ENCODE data around the gene ZNF799. TPM values are rescaled to one million over a fixed set of nuclear protein-coding genes. Genes with fewer than 3 reads are reported as not detected.
"Not testable (repeated sequence)": the region's sequence is repeated elsewhere in the genome, so short reads cannot be mapped to it uniquely, and the experiment has no call there.

Gene ZNF799
- total and polyA plus RNA-seq, 4 donors: 2.4 to 7.6 (median 4.6) TPM

GRCh38 chr19:12365236-12366162, 35.6 kb downstream of the ZNF799 start, which contains the start of gene ZNF442:
ZNF442 (minus strand) TSS chr19:12365683; CDS start chr19:12363631, 2,052 bp downstream.
- no peaks in the 10 kb centered on the region for H3K9me3 ChIP-seq (ENCODE audit: control insufficient read depth, low read length)

GRCh38 chr19:12364391-12365235, 36.5 kb downstream of the ZNF799 start:
- DNase-seq: peak; percentile 51 to 75

More at GRCh38 chr19:12365236-12366162, 35.6 kb downstream of the ZNF799 start, which contains the start of gene ZNF442:
- WGBS, 2 donors: 0% methylated on average over 43 to 51 of the region's 51 CpGs
- no peaks in the 10 kb centered on the region for H3K36me3 ChIP-seq (ENCODE audit: control insufficient read depth in 1 of 2, insufficient read depth in 2 of 2, low read length in 1 of 2)
- intact Hi-C loops (cut with DNase I): loop anchor here (1.0 to 5.0 kb wide), 3 partner anchors 32 to 71 kb away; partner anchors contain the start of genes ZNF563 (in 2 of the 2) and ZNF44 (in 1 of the 2)
- H3K27me3 ChIP-seq (ENCODE audit: control insufficient read depth in 1 of 2, insufficient read depth in 2 of 2, low read length in 1 of 2): no peaks in the 10 kb centered on the region
- peak within 1 kb of the TSS; percentile 84 to 91 for H3K27ac ChIP-seq (ENCODE audit: low read depth in 1 of 2, low read length in 2 of 2)
- H3K4me3 ChIP-seq (ENCODE audit: low read length in 2 of 2): peak within 1 kb of the TSS; percentile 78 to 79
- no peaks in the 10 kb centered on the region for H3K4me1 ChIP-seq (ENCODE audit: control insufficient read depth in 1 of 2, insufficient read depth in 2 of 2, low read length in 2 of 2)
- ATAC-seq (ENCODE audit: low FRiP score): peak; percentile 98
- DNase-seq: peak; percentile 97 to 98

GRCh38 chr19:12362236-12362635, 38.8 kb downstream of the ZNF799 start:
- H3K27ac ChIP-seq (ENCODE audit: low read depth in 1 of 2, low read length in 2 of 2); H3K36me3 ChIP-seq (ENCODE audit: control insufficient read depth in 1 of 2, insufficient read depth in 2 of 2, low read length in 1 of 2); H3K27me3 ChIP-seq (ENCODE audit: control insufficient read depth in 1 of 2, insufficient read depth in 2 of 2, low read length in 1 of 2); H3K4me1 ChIP-seq (ENCODE audit: control insufficient read depth in 1 of 2, insufficient read depth in 2 of 2, low read length in 2 of 2); intact Hi-C loops (cut with DNase I); H3K9me3 ChIP-seq (ENCODE audit: control insufficient read depth, low read length); ATAC-seq (ENCODE audit: low FRiP score); H3K4me3 ChIP-seq (ENCODE audit: low read length in 2 of 2); DNase-seq: not testable (repeated sequence)
- WGBS, 2 donors: 95 to 96% methylated on average over 24 to 30 of the region's 30 CpGs

More at GRCh38 chr19:12364391-12365235, 36.5 kb downstream of the ZNF799 start:
- intact Hi-C loops (cut with DNase I): loop anchor here (1.0 to 5.0 kb wide), 3 partner anchors 31 to 70 kb away; partner anchors contain the start of genes ZNF563 (in 2 of the 2) and ZNF44 (in 1 of the 2)
- peak overlapping the region; percentile 78 to 79 for H3K4me3 ChIP-seq (ENCODE audit: low read length in 2 of 2)
- no peaks in the 10 kb centered on the region for H3K4me1 ChIP-seq (ENCODE audit: control insufficient read depth in 1 of 2, insufficient read depth in 2 of 2, low read length in 2 of 2)
- 2% methylated on average over 28 of the region's 28 CpGs for WGBS, 2 donors
- H3K9me3 ChIP-seq (ENCODE audit: control insufficient read depth, low read length): no peaks in the 10 kb centered on the region
- ATAC-seq (ENCODE audit: low FRiP score): peak; percentile 17
- H3K27ac ChIP-seq (ENCODE audit: low read depth in 1 of 2, low read length in 2 of 2): peak overlapping the region; percentile 78 to 84
- H3K27me3 ChIP-seq (ENCODE audit: control insufficient read depth in 1 of 2, insufficient read depth in 2 of 2, low read length in 1 of 2): no peaks in the 10 kb centered on the region
- H3K36me3 ChIP-seq (ENCODE audit: control insufficient read depth in 1 of 2, insufficient read depth in 2 of 2, low read length in 1 of 2): no peaks in the 10 kb centered on the region

GRCh38 chr19:12353375-12353774, 47.7 kb downstream of the ZNF799 start:
- peaks cover 15% of the 10 kb centered on the region for H3K9me3 ChIP-seq (ENCODE audit: control insufficient read depth, low read length)
- H3K36me3 ChIP-seq (ENCODE audit: control insufficient read depth in 1 of 2, insufficient read depth in 2 of 2, low read length in 1 of 2): peaks cover 12 to 18% of the 10 kb centered on the region in 2 donors
- intact Hi-C loops (cut with DNase I): no loop called here
- no peak overlapping the region for H3K27ac ChIP-seq (ENCODE audit: low read depth in 1 of 2, low read length in 2 of 2)
- 94 to 98% methylated on average over 4 of the region's 4 CpGs for WGBS, 2 donors
- no peaks in the 10 kb centered on the region for H3K4me1 ChIP-seq (ENCODE audit: control insufficient read depth in 1 of 2, insufficient read depth in 2 of 2, low read length in 2 of 2)
- no peak for ATAC-seq (ENCODE audit: low FRiP score)
- DNase-seq: no peak
- H3K27me3 ChIP-seq (ENCODE audit: control insufficient read depth in 1 of 2, insufficient read depth in 2 of 2, low read length in 1 of 2): no peaks in the 10 kb centered on the region
- H3K4me3 ChIP-seq (ENCODE audit: low read length in 2 of 2): no peak overlapping the region

- no peaks in the 10 kb centered on the region for H3K27me3 ChIP-seq (ENCODE audit: control insufficient read depth in 1 of 2, insufficient read depth in 2 of 2, low read length in 1 of 2)
- DNase-seq (no peak), ATAC-seq (ENCODE audit: low FRiP score) (no peak)
- 96 to 98% methylated on average over 5 of the region's 5 CpGs for WGBS, 2 donors
- peaks cover 17% of the 10 kb centered on the region for H3K9me3 ChIP-seq (ENCODE audit: control insufficient read depth, low read length)
- no peaks in the 10 kb centered on the region for H3K4me1 ChIP-seq (ENCODE audit: control insufficient read depth in 1 of 2, insufficient read depth in 2 of 2, low read length in 2 of 2)
- peaks cover 12 to 23% of the 10 kb centered on the region in 2 donors for H3K36me3 ChIP-seq (ENCODE audit: control insufficient read depth in 1 of 2, insufficient read depth in 2 of 2, low read length in 1 of 2)
- no peak overlapping the region for H3K4me3 ChIP-seq (ENCODE audit: low read length in 2 of 2)
- intact Hi-C loops (cut with DNase I): no loop called here
- no peak overlapping the region for H3K27ac ChIP-seq (ENCODE audit: low read depth in 1 of 2, low read length in 2 of 2)
These were observed 50.2 kb downstream of the ZNF799 start for GRCh38 chr19:12350890-12351197.

GRCh38 chr19:12350185-12350889, 50.7 kb downstream of the ZNF799 start:
- DNase-seq: no peak
- no peaks in the 10 kb centered on the region for H3K27me3 ChIP-seq (ENCODE audit: control insufficient read depth in 1 of 2, insufficient read depth in 2 of 2, low read length in 1 of 2)
- peaks cover 17% of the 10 kb centered on the region for H3K9me3 ChIP-seq (ENCODE audit: control insufficient read depth, low read length)
- no peak overlapping the region for H3K27ac ChIP-seq (ENCODE audit: low read depth in 1 of 2, low read length in 2 of 2)
- H3K4me3 ChIP-seq (ENCODE audit: low read length in 2 of 2): no peak overlapping the region
- intact Hi-C loops (cut with DNase I): no loop called here
- WGBS, 2 donors: 98% methylated on average over 8 of the region's 8 CpGs
- no peak for ATAC-seq (ENCODE audit: low FRiP score)
- peaks cover 12 to 23% of the 10 kb centered on the region in 2 donors for H3K36me3 ChIP-seq (ENCODE audit: control insufficient read depth in 1 of 2, insufficient read depth in 2 of 2, low read length in 1 of 2)
- no peaks in the 10 kb centered on the region for H3K4me1 ChIP-seq (ENCODE audit: control insufficient read depth in 1 of 2, insufficient read depth in 2 of 2, low read length in 2 of 2)

GRCh38 chr19:12346896-12347295, 54.2 kb downstream of the ZNF799 start:
- DNase-seq: no peak
- Histone ChIP-seq H3K4me3 (ENCODE audit: low read length in 2 of 2) (no peak overlapping the region), H3K36me3 (ENCODE audit: control insufficient read depth in 1 of 2, insufficient read depth in 2 of 2, low read length in 1 of 2) (peaks cover 10 to 20% of the 10 kb centered on the region in 2 donors), H3K9me3 (ENCODE audit: control insufficient read depth, low read length) (peaks cover 11% of the 10 kb centered on the region), H3K4me1 (ENCODE audit: control insufficient read depth in 1 of 2, insufficient read depth in 2 of 2, low read length in 2 of 2) (no peaks in the 10 kb centered on the region), H3K27me3 (ENCODE audit: control insufficient read depth in 1 of 2, insufficient read depth in 2 of 2, low read length in 1 of 2) (no peaks in the 10 kb centered on the region), H3K27ac (ENCODE audit: low read depth in 1 of 2, low read length in 2 of 2) (no peak overlapping the region)
- no peak for ATAC-seq (ENCODE audit: low FRiP score)
- 66 to 78% methylated on average over 2 of the region's 2 CpGs for WGBS, 2 donors
- intact Hi-C loops (cut with DNase I): no loop called here

- H3K4me1 ChIP-seq (ENCODE audit: control insufficient read depth in 1 of 2, insufficient read depth in 2 of 2, low read length in 2 of 2): no peaks in the 10 kb centered on the region
- no peak overlapping the region for H3K27ac ChIP-seq (ENCODE audit: low read depth in 1 of 2, low read length in 2 of 2)
- ATAC-seq (ENCODE audit: low FRiP score) (no peak), DNase-seq (no peak)
- 97% methylated on average over 1 of the region's 1 CpG for WGBS, 2 donors
- H3K4me3 ChIP-seq (ENCODE audit: low read length in 2 of 2): no peak overlapping the region
- intact Hi-C loops (cut with DNase I): no loop called here
- peaks cover 2 to 7% of the 10 kb centered on the region in 2 donors for H3K36me3 ChIP-seq (ENCODE audit: control insufficient read depth in 1 of 2, insufficient read depth in 2 of 2, low read length in 1 of 2)
- H3K9me3 ChIP-seq (ENCODE audit: control insufficient read depth, low read length): peaks cover 4% of the 10 kb centered on the region
- no peaks in the 10 kb centered on the region for H3K27me3 ChIP-seq (ENCODE audit: control insufficient read depth in 1 of 2, insufficient read depth in 2 of 2, low read length in 1 of 2)
These were observed 55.9 kb downstream of the ZNF799 start for GRCh38 chr19:12345197-12345596.

Data from aorta (tissue), 5 donors.